ENCODE measurements around the gene ARPC5L.

- TF ChIP-seq KDM1A (IDR thresholded peaks at IDR 0.05; ENCODE audit: borderline replicate concordance, low read length) (no peak), POLR2A (IDR thresholded peaks at IDR 0.05; ENCODE audit: control extremely low read depth in 1 of 2, low read depth in 2 of 2, low read length in 2 of 2) (no peak), CTCF (IDR thresholded peaks at IDR 0.05; ENCODE audit: control extremely low read depth in 1 of 3, insufficient read depth in 1 of 3, low read depth in 1 of 3, low read length in 3 of 3) (no peak), EP300 (IDR thresholded peaks at IDR 0.05; ENCODE audit: borderline replicate concordance in 1 of 2, low read depth in 2 of 2, low read length in 2 of 2) (no peak), CHD2 (IDR thresholded peaks at IDR 0.05; ENCODE audit: low read length) (no peak), ATF2 (IDR thresholded peaks at IDR 0.05; ENCODE audit: low read length) (no peak), JUND (IDR thresholded peaks at IDR 0.05; ENCODE audit: low read length) (no peak)
Measured at GRCh38 chr9:124906966-124907365, 45.0 kb downstream of the ARPC5L start.

Data from H1 (cell line).